ENCODE data around the gene NPFFR1.
"Not testable (repeated sequence)": the region's sequence is repeated elsewhere in the genome, so short reads cannot be mapped to it uniquely, and the experiment has no call there.

Gene NPFFR1

DNA sequence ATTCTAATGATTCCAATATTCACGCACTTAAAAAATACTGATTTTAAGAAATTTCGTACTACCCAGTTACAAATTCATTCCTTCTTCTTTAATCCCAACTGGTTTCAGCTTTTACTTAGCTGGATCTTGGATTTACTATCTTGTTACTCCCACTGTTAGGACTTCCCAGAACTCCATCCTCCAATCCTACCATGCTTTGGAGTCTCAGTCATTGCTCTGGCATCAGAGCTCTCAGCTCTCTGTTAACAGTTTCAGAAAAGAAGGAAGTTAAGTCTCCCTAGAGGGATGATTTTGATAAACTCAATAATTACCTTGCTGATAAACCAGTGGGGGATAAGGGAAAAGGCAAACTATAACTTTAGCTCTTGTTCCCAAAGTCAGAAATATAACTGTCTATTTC is 60.1 kb downstream of the NPFFR1 start:
- Histone ChIP-seq H3K36me3 (no peaks in the 10 kb centered on the region), H3K27me3 (no peaks in the 10 kb centered on the region), H3K9me3 (no peaks in the 10 kb centered on the region), H3K4me1 (ENCODE audit: control insufficient read depth in 1 of 2, insufficient read depth in 1 of 2, low read depth in 1 of 2, low read length in 1 of 2) (peaks cover 5 to 8% of the 10 kb centered on the region in 2 experiments), H3K4me3 (ENCODE audit: low read depth in 1 of 2, low read length in 1 of 2) (no peak overlapping the region), H3K27ac (no peak overlapping the region)
- TF ChIP-seq, protein P1, sequence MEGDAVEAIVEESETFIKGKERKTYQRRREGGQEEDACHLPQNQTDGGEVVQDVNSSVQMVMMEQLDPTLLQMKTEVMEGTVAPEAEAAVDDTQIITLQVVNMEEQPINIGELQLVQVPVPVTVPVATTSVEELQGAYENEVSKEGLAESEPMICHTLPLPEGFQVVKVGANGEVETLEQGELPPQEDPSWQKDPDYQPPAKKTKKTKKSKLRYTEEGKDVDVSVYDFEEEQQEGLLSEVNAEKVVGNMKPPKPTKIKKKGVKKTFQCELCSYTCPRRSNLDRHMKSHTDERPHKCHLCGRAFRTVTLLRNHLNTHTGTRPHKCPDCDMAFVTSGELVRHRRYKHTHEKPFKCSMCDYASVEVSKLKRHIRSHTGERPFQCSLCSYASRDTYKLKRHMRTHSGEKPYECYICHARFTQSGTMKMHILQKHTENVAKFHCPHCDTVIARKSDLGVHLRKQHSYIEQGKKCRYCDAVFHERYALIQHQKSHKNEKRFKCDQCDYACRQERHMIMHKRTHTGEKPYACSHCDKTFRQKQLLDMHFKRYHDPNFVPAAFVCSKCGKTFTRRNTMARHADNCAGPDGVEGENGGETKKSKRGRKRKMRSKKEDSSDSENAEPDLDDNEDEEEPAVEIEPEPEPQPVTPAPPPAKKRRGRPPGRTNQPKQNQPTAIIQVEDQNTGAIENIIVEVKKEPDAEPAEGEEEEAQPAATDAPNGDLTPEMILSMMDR (IDR thresholded peaks at IDR 0.05), result no peak

DNA sequence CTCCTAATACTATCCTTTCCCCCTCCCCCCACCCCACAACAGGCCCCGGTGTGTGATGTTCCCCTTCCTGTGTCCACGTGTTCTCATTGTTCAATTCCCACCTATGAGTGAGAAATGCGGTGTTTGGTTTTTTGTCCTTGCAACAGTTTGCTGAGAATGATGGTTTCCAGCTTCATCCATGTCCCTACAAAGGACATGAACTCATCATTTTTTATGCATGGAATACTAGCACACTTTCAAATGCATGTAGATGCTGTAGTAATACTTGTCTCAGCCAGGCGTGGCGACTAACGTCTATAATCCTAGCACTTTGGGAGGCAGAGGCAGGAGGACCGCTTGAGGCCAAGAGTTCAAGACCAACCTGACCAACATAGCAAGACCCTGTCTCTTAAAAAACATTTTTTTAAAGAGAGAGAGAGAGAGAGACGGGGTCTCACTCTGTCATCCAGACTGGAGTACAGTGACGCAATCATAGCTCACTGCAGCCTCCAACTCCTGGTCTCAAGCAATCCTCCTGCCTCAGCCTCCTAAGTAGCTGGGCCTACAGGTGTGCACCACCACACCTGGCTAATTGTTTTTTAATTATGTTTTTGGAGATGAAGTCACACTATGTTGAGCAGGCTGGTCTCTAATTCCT is 60.9 kb downstream of the NPFFR1 start:
- H3K27me3 ChIP-seq; H3K27ac ChIP-seq; H3K4me1 ChIP-seq (ENCODE audit: control insufficient read depth in 1 of 2, insufficient read depth in 1 of 2, low read depth in 1 of 2, low read length in 1 of 2); H3K4me3 ChIP-seq (ENCODE audit: low read depth in 1 of 2, low read length in 1 of 2); H3K36me3 ChIP-seq; H3K9me3 ChIP-seq: not testable (repeated sequence)

DNA sequence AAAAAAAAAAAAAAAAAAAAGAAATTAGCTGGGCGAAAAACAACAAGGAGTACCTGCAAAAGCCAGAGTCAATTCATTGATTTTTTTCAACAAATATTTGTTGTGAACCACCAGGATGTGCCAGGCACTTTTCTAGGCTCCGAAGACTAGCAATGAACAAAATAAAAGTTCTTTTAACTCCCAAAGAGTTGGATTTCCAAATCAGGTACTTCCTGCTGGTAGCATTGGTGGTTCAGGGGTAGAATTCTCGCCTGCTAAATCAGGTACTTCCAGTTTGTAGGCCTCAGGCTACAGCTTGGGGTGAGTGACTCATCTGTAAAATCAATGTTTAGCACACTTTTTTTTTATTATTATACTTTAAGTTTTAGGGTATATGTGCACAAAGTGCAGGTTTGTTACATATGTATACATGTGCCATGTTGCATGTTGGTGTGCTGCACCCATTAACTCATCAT is 61.4 kb downstream of the NPFFR1 start:
- Histone ChIP-seq H3K4me3 (ENCODE audit: low read depth in 1 of 2, low read length in 1 of 2) (no peak overlapping the region), H3K36me3 (no peaks in the 10 kb centered on the region), H3K4me1 (ENCODE audit: control insufficient read depth in 1 of 2, insufficient read depth in 1 of 2, low read depth in 1 of 2, low read length in 1 of 2) (peaks cover 5 to 8% of the 10 kb centered on the region in 2 experiments), H3K9me3 (no peaks in the 10 kb centered on the region), H3K27me3 (no peaks in the 10 kb centered on the region), H3K27ac (no peak overlapping the region)
- TF ChIP-seq, protein P1 (IDR thresholded peaks at IDR 0.05), result no peak

DNA sequence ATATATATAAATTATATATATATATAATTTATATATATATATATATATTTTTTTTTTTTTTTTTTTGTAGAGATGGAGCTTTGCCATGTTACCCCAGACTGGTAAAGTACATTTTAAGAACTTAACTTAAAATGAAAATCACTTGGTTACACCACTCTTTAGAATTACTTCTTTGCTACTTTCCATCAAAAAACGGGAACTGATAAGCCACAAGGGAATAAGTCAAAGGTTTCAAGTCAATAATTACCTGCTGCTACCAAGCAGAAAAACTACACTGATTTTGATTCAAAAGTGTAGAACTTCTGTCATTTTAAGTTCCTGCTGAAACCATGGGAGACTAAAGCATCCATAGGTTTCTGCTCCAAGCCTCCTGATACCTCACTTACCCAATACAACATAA is 62.8 kb downstream of the NPFFR1 start:
- TF ChIP-seq, protein P1 (IDR thresholded peaks at IDR 0.05), result no peak
- Histone ChIP-seq H3K9me3 (no peaks in the 10 kb centered on the region), H3K27ac (no peak overlapping the region), H3K36me3 (no peaks in the 10 kb centered on the region), H3K27me3 (no peaks in the 10 kb centered on the region), H3K4me3 (ENCODE audit: low read depth in 1 of 2, low read length in 1 of 2) (no peak overlapping the region), H3K4me1 (ENCODE audit: control insufficient read depth in 1 of 2, insufficient read depth in 1 of 2, low read depth in 1 of 2, low read length in 1 of 2) (peaks cover 5 to 8% of the 10 kb centered on the region in 2 experiments)

DNA sequence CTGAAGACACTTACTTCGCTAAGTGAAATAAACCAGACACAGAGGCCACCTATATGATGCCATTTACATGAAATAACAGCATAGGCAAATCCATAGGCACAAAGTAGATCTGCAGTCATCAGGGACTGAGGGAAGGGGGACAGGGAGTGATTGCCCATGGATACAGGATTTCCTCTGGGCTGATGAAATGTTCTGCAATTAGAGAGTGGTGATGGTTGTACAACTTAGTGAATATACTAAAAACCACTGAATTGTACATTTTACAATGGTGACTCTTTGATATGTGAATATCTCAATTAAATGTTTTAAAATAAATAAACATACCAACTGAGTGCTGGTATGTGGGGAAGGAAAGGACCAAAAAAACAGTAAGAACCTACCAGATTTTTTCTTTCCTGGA is 70.9 kb downstream of the NPFFR1 start:
- H3K9me3 ChIP-seq, result no peaks in the 10 kb centered on the region
- H3K4me3 ChIP-seq (ENCODE audit: low read depth in 1 of 2, low read length in 1 of 2), result no peak overlapping the region
- H3K4me1 ChIP-seq (ENCODE audit: control insufficient read depth in 1 of 2, insufficient read depth in 1 of 2, low read depth in 1 of 2, low read length in 1 of 2), result peaks cover 10 to 13% of the 10 kb centered on the region in 2 experiments
- peaks cover 5% of the 10 kb centered on the region for H3K36me3 ChIP-seq
- H3K27ac ChIP-seq, result no peak overlapping the region
- no peaks in the 10 kb centered on the region for H3K27me3 ChIP-seq
- TF ChIP-seq, protein P1 (IDR thresholded peaks at IDR 0.05), result no peak

DNA sequence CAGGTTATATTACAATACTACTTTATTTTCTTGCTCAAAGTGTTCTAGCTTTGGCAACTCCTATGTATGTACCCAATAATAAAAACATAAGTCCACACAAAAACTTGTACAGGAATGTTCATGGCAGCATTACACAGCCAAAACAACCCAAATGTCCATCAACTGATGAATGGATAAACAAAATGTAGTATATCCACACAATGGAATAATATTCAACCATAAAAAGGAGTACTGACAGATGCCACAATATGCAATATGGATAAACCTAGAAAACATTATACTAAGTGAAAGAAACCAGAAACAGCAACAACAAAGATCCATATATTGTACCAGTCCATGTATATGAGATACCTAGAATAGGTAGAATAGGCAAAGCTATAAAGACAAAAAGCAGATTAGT is 71.5 kb downstream of the NPFFR1 start:
- no peak overlapping the region for H3K4me3 ChIP-seq (ENCODE audit: low read depth in 1 of 2, low read length in 1 of 2)
- no peak overlapping the region for H3K27ac ChIP-seq
- peaks cover 5% of the 10 kb centered on the region for H3K36me3 ChIP-seq
- TF ChIP-seq, protein P1 (IDR thresholded peaks at IDR 0.05), result no peak
- no peaks in the 10 kb centered on the region for H3K27me3 ChIP-seq
- no peaks in the 10 kb centered on the region for H3K9me3 ChIP-seq
- peaks cover 10 to 13% of the 10 kb centered on the region in 2 experiments for H3K4me1 ChIP-seq (ENCODE audit: control insufficient read depth in 1 of 2, insufficient read depth in 1 of 2, low read depth in 1 of 2, low read length in 1 of 2)
